Esophagus (tissue), 2 donors: ENCODE measurements around the gene CSNK1D. TPM values are rescaled to one million over a fixed set of nuclear protein-coding genes. Genes with fewer than 3 reads are reported as not detected.

Experiments used
- H3K27ac ChIP-seq, 2 donors: one replicate each; pipeline ENCODE4 v1.5.1; 2013; ENCODE audit warnings: low read depth in 2 of 2, mild to moderate bottlenecking in 2 of 2, inconsistent platforms in 1 of 2, low read length in 1 of 2, moderate library complexity in 1 of 2
- H3K27me3 ChIP-seq, 2 donors: one replicate each; pipeline ENCODE4 v1.6.1; 2013; ENCODE audit warnings: low read length in 2 of 2, control low read depth in 1 of 2, mild to moderate bottlenecking in 1 of 2; ENCODE audit not compliant: insufficient read depth in 2 of 2, control insufficient read depth in 1 of 2
- H3K36me3 ChIP-seq, 2 donors: one replicate each; pipeline ENCODE4 v1.6.1; 2013; ENCODE audit warnings: low read length in 1 of 2; ENCODE audit not compliant: control insufficient read depth in 2 of 2, insufficient read depth in 2 of 2
- H3K4me1 ChIP-seq, 2 donors: one replicate each; pipeline ENCODE4 v1.6.1; 2013; ENCODE audit warnings: low read length in 1 of 2; ENCODE audit not compliant: control insufficient read depth in 2 of 2, insufficient read depth in 2 of 2
- H3K4me3 ChIP-seq, 2 donors: one replicate each; pipeline ENCODE4 v1.5.1; 2013; ENCODE audit warnings: low read length in 2 of 2, mild to moderate bottlenecking in 2 of 2, low read depth in 1 of 2, moderate library complexity in 1 of 2
- H3K9me3 ChIP-seq, 2 donors: one replicate each; pipeline ENCODE4 v1.6.1; 2013; ENCODE audit warnings: mild to moderate bottlenecking in 2 of 2, low read depth in 1 of 2, low read length in 1 of 2, moderate library complexity in 1 of 2; ENCODE audit not compliant: control insufficient read depth in 2 of 2, insufficient read depth in 1 of 2
- WGBS, 2 donors: extraction: QIAGEN DNeasy Blood & Tissue Kit; methylation state at CpG; one replicate each; pipeline ENCODE4 v1.1.7; 2013; 5-methylcytosine and 5-hydroxymethylcytosine counted together
- polyA plus RNA-seq, 2 donors: library from polyadenylated mRNA; stranded (reverse); fragments of 200-250 nt; gene quantifications; one replicate each; pipeline ENCODE4 v1.2.3, GENCODE V29; 2013
- donor health status: healthy with polysubstance abuse.
- donor health status: Bipolar disorder and iron deficiency.

Gene CSNK1D
- polyA plus RNA-seq, 2 donors, result 63.7 to 79.6 TPM

DNA sequence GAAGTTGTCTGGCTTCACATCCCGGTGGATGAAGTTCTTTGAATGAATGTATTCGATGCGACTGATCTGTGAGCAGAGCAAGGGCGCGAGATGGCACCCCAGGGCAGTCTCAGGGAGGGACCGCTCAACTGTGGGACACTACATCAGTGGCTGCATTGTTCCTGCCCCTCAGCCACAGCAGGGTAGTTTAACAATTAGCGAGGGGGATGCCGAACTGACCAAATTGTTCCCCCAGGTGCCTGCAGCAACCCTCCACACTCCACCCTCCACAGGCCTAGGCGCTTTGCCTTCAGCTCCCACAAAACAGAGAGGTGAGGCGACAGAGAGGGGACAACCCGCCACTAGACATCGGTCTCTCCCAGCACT is 20.3 kb downstream of the CSNK1D start:
- WGBS, 2 donors, result 93 to 95% methylated on average over 12 of the region's 12 CpGs
- H3K4me1 ChIP-seq, result peaks cover 0 to 2% of the 10 kb centered on the region in 2 donors
- H3K36me3 ChIP-seq, result peaks cover 34 to 66% of the 10 kb centered on the region in 2 donors
- no peaks in the 10 kb centered on the region for H3K9me3 ChIP-seq
- no peaks in the 10 kb centered on the region for H3K27me3 ChIP-seq
- no peak overlapping the region for H3K4me3 ChIP-seq
- H3K27ac ChIP-seq, result no peak overlapping the region

DNA sequence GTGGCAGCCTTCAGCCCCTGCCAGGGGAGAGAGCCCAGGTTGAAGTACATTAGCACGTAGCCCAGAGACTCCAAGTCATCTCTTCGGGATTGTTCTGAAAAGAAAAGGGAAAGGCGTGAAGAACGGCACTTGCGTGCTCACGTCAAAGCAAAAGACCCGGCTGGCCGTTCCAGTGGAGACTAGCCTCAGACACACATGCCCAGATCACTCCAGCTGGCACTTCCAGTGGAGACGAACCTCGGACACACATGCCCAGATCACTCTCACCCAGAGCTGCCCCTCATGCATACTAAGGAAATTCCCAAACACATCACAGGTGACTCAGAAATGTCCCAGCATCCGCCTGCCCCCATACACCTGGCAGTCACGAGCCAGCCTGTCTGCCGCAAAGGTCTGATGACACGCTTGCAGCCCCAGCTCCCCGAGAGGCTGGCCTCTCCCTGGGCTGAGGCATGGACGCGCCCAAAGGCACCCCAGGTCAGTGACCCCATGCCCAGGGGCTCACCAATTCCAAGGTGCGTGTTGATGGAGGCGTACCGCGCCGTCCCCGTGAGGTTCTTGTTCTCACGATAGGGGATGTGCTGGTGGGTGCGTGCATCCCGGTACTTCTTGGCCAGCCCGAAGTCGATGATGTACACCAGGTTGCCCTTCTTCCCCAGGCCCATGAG is 20.9 kb downstream of the CSNK1D start:
- Histone ChIP-seq H3K36me3 (peaks cover 34 to 70% of the 10 kb centered on the region in 2 donors), H3K27me3 (no peaks in the 10 kb centered on the region), H3K4me1 (peaks cover 0 to 2% of the 10 kb centered on the region in 2 donors), H3K4me3 (no peak overlapping the region), H3K27ac (no peak overlapping the region), H3K9me3 (no peaks in the 10 kb centered on the region)
- WGBS, 2 donors, result 94 to 95% methylated on average over 28 of the region's 28 CpGs

DNA sequence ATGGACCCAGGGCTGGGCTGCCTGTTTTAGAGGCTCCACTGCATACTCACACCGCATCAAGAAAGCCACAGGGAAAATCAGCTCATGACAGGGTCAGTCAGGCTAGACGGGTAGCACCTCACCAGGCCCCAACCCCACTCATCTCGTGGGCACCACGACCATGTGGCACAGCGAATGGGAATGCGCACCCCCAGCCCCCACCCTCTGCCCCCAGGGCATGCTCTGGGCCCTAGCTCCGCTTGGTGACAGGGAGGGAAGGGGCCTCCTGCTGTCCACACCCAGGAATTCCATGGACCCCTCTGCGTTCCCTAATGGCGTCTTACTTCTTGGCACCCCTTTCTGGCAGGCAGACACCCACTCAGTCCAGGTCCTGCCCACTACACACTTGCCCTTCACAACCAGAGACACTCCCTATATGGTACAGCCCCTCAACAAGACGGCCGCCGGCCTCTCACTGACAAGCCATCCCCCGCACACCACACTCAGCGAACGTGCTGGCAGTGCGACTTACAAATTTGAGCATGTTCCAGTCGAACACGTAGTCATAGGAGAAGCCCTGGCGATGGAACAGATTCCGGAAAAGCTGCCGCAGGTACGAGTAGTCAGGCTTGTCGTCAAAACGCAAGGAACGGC is 22.5 kb downstream of the CSNK1D start:
- WGBS, 2 donors, result 89 to 92% methylated on average over 24 to 25 of the region's 25 CpGs
- Histone ChIP-seq H3K27ac (no peak overlapping the region), H3K9me3 (no peaks in the 10 kb centered on the region), H3K4me3 (no peak overlapping the region), H3K36me3 (peaks cover 33 to 82% of the 10 kb centered on the region in 2 donors), H3K27me3 (no peaks in the 10 kb centered on the region), H3K4me1 (peaks cover 10 to 15% of the 10 kb centered on the region in 2 donors)

DNA sequence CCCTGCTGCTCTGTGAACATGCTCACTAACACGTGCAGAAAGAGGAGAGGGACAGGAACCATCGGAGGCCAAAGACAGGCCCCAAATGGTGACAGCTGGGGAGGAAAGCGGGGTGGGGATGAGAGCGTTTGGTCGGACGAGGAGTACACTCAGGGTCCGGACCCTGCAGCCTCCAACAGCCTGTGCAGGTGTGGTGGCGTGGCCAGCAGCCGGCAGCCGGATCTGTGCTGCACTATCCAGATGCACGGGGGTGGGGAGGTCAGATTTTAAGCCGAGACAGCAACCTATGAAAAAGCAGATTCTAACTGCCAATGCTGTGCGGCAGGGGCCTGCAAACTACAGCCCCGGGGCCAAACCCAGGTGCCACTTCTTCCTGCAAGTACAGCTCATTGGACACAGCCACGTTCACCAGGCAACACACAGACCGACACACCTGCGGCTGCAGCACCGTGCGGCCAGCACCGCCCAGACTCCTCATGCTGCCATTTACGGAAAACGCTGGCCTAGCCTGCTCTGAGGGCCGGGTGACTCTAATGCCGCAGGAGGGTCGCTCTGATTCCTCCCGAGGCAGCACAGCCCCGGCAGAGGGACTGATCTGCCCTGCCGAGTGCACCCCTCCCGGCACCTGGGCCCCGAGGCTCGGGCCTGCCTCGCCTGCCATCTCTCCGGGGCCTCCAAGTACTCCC is 23.5 kb downstream of the CSNK1D start:
- Histone ChIP-seq H3K27ac (no peak overlapping the region), H3K27me3 (no peaks in the 10 kb centered on the region), H3K36me3 (peaks cover 30 to 84% of the 10 kb centered on the region in 2 donors), H3K4me3 (no peak overlapping the region), H3K9me3 (no peaks in the 10 kb centered on the region), H3K4me1 (peaks cover 10 to 19% of the 10 kb centered on the region in 2 donors)
- 86 to 92% methylated on average over 33 of the region's 33 CpGs for WGBS, 2 donors

DNA sequence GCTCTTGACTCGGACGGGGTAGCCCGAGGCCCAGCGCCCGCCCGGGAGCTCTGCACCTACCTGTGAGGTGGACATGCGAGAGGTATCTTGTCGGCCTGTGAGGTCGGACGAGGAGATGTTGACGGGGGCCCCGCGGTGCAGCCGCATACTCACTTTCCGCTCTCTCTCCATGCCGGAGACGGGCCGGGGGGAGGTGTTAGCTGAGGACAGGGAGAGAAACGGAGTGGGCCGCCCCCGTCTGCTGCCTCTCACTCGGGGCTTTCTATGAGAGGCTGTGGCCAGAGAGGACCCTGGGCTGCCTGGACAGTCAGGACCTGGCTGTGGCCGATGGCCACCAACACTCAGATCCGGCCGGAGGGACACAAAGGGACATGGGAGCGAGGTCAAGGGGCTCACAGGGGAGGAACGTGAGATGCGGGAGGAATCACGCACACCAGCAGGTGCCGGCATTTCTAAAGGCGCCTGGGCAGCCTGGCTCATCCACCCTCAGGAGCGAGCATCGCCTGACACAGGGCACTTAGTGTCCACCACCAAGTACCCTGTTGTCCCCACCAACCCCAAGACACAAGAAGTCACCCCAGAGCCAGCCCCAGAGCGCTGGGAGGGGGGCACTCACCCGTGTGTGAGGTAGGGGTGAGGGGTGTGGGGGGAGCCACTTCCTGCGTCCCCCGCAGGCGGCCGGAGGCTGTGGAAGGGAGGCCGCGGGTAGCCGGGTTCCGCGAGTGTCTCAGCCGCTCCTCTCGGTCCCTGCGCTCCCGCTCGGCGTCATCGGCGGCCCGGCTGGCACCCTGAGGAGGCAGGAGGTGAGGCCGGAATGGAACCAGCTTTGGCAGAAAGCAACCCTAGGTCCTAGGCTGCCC is 24.5 kb downstream of the CSNK1D start:
- no peaks in the 10 kb centered on the region for H3K27me3 ChIP-seq
- no peaks in the 10 kb centered on the region for H3K9me3 ChIP-seq
- no peak overlapping the region for H3K4me3 ChIP-seq
- H3K27ac ChIP-seq, result no peak overlapping the region
- peaks cover 10 to 19% of the 10 kb centered on the region in 2 donors for H3K4me1 ChIP-seq
- peaks cover 30 to 90% of the 10 kb centered on the region in 2 donors for H3K36me3 ChIP-seq
- 93% methylated on average over 54 of the region's 54 CpGs for whole genome bisulfite sequencing, 2 donors

DNA sequence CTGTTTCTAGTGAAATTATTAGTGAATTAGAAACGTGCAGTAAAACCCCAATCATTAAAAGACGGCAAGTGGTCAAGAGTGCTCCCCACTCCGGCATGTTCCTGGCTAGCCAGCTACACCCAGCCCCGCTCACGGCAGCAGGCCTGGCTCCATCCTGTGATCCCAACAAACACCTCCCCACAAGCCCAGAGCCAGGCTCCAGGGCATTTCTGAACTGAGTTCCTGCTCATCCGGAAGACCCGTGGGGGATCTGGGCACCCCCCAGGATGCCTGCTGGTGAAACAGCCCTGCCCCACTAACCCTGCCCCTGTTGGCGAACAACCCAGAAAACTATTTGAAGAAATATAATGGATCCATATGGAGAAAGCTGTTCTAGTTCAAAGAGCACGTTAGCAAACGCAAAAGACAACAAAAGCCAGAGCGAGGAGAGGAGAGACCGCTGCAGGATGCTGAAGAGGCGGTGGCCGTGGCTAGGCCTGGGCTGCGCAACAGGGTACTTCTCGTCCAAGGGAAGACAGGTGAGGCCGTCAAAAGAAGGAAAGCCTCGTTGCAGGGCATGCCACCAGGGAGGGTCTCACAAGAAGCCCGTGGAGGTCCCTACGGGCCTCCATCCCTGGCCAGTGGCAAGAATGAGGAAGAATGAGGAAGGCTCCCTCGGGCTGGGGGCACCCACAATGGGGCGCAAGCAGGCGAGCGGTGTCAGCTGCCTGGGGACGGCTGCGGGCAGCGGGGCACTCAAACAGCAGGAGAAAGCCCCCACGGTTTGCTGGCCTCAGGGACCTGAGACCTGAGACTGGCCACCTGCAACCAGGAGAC is 25.4 kb downstream of the CSNK1D start:
- Histone ChIP-seq H3K27ac (peak overlapping the region; percentile 57 to 89), H3K36me3 (peaks cover 33 to 94% of the 10 kb centered on the region in 2 donors), H3K4me1 (peaks cover 10 to 22% of the 10 kb centered on the region in 2 donors), H3K9me3 (no peaks in the 10 kb centered on the region), H3K4me3 (no peak overlapping the region), H3K27me3 (no peaks in the 10 kb centered on the region)
- 81 to 88% methylated on average over 28 of the region's 28 CpGs for WGBS, 2 donors

DNA sequence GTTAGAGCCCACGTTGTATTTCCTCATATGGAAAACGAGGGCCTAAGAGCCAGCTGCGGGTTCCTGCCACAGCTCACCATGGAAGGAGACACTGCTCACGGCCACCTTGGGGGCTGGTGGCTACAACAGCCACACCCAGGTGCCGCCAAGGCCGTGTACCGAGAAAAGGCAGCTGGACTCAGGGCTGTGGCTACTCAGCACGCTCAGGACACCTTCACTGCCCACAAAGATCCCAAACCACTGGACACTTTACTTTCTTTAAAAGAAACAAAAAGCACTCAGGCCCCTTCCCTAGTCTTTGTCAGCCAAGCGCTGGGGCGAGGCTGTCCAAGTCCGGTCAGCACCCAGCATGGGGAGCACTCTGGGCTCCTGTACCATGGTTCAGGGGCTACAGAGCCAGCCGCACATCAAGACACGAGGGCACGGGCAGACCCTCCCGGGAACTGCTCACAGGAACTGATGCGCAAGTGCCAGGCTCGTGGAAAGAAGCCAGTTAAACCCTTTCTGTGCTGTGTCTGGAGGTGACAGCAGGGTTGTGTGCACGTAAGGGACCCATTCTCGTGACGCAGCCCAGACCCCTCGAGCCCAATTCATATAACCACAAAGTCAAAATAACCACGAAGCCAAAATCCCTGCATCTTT is 26.2 kb downstream of the CSNK1D start:
- H3K4me1 ChIP-seq, result peaks cover 10 to 27% of the 10 kb centered on the region in 2 donors
- WGBS, 2 donors, result 53 to 59% methylated on average over 22 of the region's 22 CpGs
- no peaks in the 10 kb centered on the region for H3K27me3 ChIP-seq
- no peak overlapping the region for H3K4me3 ChIP-seq
- peak overlapping the region; percentile 57 to 89 for H3K27ac ChIP-seq
- peaks cover 30 to 87% of the 10 kb centered on the region in 2 donors for H3K36me3 ChIP-seq
- no peaks in the 10 kb centered on the region for H3K9me3 ChIP-seq

DNA sequence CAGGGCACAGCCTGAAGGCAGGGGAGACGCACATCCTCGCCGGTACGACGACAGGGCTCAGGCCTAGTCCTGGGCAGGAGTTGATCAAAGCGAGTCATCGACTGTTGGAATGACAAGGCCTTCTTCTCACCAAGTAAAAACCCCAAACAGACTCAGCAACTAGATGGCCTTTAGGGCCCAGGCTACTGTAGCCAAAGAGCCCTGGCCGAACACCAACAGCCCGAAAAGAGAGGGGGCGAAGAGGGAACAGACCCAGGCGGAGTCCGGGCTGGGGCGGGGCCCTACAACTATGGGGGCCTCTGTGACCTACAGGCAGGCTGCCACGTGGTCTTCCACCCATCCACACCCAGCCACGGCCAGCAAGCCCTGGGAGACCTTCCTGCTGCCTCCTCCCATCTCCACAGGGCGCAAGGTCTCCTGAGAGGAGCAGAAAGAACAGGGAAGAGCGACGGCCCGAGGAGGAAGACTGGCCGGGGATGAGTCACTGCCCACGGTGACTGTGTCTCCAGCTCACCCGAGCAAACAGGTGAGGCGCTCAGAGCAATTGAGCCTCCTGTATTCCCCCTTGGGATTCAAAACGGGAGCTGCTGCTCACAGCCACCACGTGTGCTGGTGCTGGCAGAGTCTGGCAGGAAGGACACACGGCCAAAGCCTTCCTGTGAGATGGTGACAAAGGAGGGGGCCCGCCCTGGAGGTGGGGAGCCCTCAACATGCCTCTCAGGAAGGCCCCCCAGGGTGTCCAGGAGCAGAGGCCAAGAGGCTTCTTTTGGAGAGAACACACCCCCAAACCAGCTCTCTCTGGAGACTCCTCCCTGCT is 26.9 kb downstream of the CSNK1D start:
- H3K27ac ChIP-seq, result peak overlapping the region; percentile 57 to 89
- no peak overlapping the region for H3K4me3 ChIP-seq
- H3K9me3 ChIP-seq, result no peaks in the 10 kb centered on the region
- H3K27me3 ChIP-seq, result no peaks in the 10 kb centered on the region
- H3K4me1 ChIP-seq, result peaks cover 10 to 33% of the 10 kb centered on the region in 2 donors
- peaks cover 24 to 80% of the 10 kb centered on the region in 2 donors for H3K36me3 ChIP-seq
- WGBS, 2 donors, result 29 to 48% methylated on average over 27 of the region's 27 CpGs
